Cardiac fibroblast (primary cell): ENCODE measurements around the gene JPT1.
A peak's percentile ranks its signal among the peaks of the same experiment; 100 is the strongest.

Experiments
- DNase-seq, 2 donors: peaks; one replicate each; pipeline versions ENCODE4 v3.0.0 to v3.0.0-alpha.2; 2010; ENCODE audit warnings: low read depth in 2 of 2
- H3K4me3 ChIP-seq, 2 donors: replicated peaks in 1 of 2; 1 replicate in 1 of 2; 2 replicates in 1 of 2; pipeline ENCODE4 v1.5.1; 2011; ENCODE audit warnings: low read depth in 2 of 2, low read length in 2 of 2, mild to moderate bottlenecking in 2 of 2, moderate library complexity in 1 of 2
- TF ChIP-seq, protein P1 (sequence below): IDR thresholded peaks from one replicate; pipeline ENCODE4 v1.5.1; 2011; ENCODE audit warnings: low read depth, mild to moderate bottlenecking, low read length, inconsistent platforms

Gene JPT1

DNA sequence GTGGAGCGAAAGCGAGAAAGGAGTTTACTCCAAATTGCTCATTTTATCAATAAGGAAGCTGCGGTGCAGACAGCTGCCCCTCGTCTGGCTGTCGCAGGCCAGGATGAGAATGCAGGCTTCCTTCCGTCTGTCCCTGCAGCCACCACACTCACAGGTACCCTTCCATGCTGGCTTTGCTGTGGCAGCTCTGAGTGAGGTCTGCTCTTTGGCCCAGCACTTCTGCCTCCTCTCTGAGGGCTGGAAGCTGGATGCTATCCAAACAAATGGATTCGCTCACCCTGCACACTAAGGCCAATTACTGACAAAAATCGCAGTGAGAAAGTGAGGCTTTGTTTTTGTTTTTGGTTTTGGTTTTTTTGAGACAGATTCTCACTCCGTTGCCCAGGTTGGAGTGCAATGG is 37.6 kb downstream of the JPT1 start:
- TF ChIP-seq, protein P1, sequence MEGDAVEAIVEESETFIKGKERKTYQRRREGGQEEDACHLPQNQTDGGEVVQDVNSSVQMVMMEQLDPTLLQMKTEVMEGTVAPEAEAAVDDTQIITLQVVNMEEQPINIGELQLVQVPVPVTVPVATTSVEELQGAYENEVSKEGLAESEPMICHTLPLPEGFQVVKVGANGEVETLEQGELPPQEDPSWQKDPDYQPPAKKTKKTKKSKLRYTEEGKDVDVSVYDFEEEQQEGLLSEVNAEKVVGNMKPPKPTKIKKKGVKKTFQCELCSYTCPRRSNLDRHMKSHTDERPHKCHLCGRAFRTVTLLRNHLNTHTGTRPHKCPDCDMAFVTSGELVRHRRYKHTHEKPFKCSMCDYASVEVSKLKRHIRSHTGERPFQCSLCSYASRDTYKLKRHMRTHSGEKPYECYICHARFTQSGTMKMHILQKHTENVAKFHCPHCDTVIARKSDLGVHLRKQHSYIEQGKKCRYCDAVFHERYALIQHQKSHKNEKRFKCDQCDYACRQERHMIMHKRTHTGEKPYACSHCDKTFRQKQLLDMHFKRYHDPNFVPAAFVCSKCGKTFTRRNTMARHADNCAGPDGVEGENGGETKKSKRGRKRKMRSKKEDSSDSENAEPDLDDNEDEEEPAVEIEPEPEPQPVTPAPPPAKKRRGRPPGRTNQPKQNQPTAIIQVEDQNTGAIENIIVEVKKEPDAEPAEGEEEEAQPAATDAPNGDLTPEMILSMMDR = no peak
- no peak overlapping the region for H3K4me3 ChIP-seq
- peak in 1 of 2 donors; percentile 28 for DNase-seq

DNA sequence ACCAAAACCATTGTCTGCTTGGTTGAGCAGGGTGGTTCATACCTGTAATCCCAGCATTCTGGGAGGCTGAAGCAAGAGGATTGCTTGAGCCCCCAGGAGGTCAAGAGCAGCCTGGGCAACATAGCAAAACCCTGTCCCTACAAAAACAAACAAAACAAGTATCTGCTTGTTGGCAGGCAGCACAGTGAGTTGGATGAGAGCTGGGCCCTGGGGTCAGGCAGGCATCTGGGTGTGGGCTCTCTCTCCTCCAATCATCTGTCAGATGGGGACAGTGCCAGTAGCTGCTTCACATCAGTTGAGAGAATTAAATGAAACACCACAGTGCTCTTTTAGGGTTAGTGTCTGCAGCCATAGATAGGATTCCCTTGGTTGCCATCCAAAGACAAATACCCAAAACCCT is 38.8 kb downstream of the JPT1 start:
- TF ChIP-seq, protein P1 = no peak
- H3K4me3 ChIP-seq = no peak overlapping the region
- DNase-seq = no peak

DNA sequence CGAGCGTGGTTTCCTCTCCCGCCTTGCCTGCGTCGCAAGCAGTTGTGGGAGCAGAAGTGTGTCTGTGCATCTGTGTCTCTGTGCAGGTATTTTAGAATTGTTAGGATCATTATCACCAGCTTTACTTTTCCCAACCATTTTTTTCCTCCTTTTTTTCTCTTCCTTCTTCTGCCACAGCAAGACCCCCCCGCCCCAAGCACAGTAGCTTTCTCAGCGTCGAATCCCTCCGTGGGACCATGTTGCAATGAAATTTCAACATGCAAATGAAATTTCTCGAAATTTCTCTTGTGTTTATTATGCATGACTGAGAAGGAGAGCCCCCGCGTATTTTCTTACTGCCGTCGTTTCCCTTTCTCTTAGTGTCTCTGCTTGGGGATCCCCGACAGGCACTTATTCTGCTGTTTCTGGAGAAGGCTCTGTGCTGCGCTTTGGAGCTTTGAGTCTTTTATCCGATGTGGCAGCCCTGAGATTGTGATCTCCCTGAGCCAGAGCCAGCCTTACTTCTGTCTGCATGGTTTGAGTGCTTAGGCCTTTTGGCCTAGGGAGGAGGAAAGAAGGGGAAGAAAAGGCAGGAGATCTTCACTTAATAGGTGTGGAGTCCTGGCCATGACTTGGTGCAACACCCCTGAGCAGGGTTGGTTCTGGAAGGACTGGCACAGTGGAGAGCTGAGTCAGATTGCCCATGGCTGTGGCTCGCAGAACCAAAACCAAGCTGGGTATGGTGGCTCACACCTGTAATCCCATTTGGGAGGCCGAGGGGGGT is 39.6 kb downstream of the JPT1 start:
- TF ChIP-seq, protein P1 = no peak
- DNase-seq = no peak
- H3K4me3 ChIP-seq = peak overlapping the region; percentile 45 to 54

DNA sequence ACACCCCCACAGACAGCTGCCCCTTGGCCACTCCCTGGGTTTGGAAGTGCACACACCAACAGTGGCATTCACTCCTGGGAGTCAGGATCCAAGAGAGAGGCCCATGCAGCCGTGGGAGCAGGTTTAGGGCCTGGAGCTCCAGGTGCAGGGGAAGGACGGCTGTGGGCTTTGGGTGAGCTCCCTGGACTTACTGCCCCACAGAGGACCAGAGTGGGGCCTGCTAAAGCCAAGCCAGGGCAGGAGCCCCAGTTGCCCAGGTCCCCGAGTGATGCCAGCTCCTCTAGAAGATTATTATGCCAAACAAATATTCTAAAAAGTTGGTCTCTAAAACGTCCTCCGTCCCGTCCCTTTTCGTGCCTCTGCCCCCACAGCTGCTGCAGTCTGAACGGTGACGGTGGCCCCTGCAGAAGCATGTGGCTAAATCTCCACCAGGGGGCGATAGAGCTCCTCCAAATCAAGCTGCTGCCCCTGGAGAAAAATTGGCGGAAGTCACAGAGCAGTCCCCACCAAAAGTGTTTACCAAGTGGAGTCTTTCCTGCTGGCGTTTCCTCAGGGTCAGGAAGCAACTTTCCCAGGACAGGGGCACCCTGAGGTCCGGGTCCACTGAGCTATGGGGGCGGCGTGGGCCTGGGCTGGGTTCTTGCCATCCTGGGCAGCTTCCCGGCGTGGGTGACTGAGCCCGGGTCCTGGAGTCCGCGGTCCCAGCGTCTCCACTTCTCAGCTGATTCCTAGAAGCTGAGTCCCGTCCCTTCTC is 40.3 kb downstream of the JPT1 start:
- peak; percentile 94 to 95 for DNase-seq
- H3K4me3 ChIP-seq = peak overlapping the region; percentile 45 to 54
- TF ChIP-seq, protein P1 = peak; percentile 92

DNA sequence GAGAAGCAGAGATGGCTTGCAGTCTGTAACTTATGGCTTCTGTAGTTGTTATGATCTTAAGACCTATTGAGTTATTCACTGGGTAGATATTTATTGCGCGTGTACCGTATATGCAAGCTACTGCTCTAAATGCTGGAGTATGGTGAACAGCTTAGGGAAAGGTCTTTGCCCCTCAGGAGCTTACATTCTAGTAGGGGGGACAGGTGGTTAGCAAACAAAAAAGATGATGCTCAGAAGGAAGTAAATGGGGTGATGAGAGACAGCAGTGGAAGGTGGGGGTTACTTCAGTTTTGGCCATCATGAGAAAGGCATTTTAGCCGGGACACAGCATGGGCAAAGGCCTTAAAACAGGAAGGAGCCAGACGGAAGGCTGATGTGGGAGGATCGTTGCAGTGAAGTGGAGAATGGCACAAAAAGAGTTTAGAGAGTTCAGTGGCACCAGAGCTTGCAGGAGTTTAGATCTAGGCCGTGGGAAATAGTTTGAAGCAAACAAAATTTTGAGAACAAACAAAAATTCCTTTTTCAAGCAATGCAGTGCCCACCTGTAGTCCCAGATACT is 42.5 kb downstream of the JPT1 start:
- TF ChIP-seq, protein P1 = no peak
- no peak overlapping the region for H3K4me3 ChIP-seq
- no peak for DNase-seq

DNA sequence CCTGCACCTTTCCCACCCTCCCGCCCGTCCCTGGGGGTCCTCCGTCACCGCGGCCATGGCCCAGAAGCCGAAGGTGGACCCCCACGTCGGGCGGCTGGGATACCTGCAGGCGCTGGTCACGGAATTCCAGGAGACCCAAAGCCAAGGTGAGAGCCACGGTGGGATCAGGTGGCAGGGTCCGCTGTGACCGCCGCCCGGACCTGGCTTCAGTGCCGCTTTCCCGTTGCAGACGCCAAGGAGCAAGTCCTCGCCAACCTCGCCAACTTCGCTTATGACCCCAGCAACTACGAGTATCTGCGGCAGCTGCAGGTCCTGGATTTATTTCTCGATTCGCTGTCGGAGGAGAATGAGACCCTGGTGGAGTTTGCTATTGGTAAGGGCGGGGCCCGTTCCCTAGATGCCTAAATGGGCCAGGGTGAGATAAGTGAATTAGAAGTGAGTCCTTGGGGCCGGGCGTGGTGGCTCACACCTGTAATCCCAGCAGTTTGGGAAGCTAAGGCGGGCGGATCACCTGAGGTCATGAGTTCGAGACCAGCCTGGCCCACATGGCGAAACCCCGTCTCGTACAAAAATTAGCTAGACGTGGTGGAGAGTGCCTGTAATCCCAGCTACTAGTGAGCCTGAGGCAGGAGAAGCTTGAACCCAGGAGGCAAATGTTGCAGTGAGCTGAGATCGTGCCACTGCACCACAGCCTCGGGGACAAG is 43.9 kb downstream of the JPT1 start:
- TF ChIP-seq, protein P1 = no peak
- DNase-seq = peak in 1 of 2 donors; percentile 22
- H3K4me3 ChIP-seq = peak overlapping the region; percentile 79 to 81
